HEK293 (cell line): ENCODE measurements around the gene PPEF2.

ENCODE experiments used
- OVOL3 ChIP-seq: fragments of 450-650 bp; formaldehyde crosslinking; IDR thresholded peaks from 2 replicates; pipeline ENCODE4 v1.5.1; 2016; ENCODE audit warnings: missing biosample characterization, missing genetic modification characterization
- ZBTB1 ChIP-seq: fragments of 450-650 bp; formaldehyde crosslinking; IDR thresholded peaks from 2 replicates; pipeline ENCODE4 v1.5.1; 2016; ENCODE audit warnings: missing biosample characterization, missing genetic modification characterization
- ZNF274 ChIP-seq, 2 experiments: fragments of 200-500 bp in 1 of 2; fragments of 450-650 bp in 1 of 2; sonication (Bioruptor generic) in 1 of 2; formaldehyde crosslinking in 1 of 2; IDR thresholded peaks; 2 replicates each; pipeline versions ENCODE4 v1.5.1 to v1.6.1; 2014 to 2016; ENCODE audit warnings: borderline replicate concordance in 1 of 2, inconsistent platforms in 1 of 2, low read length in 1 of 2, missing biosample characterization in 1 of 2, missing genetic modification characterization in 1 of 2

- TF ChIP-seq ZNF274 (IDR thresholded peaks at IDR 0.05; ENCODE audit: low read length), result no peak
- TF ChIP-seq ZNF274 (tag by site-specific recombination; IDR thresholded peaks at IDR 0.05; ENCODE audit: borderline replicate concordance), result no peak
- TF ChIP-seq OVOL3 (tag by site-specific recombination), result no peak
- no peak for TF ChIP-seq ZBTB1
These were observed 43.5 kb downstream of the PPEF2 start for GRCh38 chr4:75858721-75859120.
